B cell (primary cell): ENCODE results near the gene METTL8.

ENCODE experiments used
- CTCF ChIP-seq: fragments of 200-600 bp; IDR thresholded peaks from one replicate; pipeline ENCODE4 v1.8.0; 2022; ENCODE audit warnings: antibody characterized with exemption, mild to moderate bottlenecking
- EZH2 ChIP-seq: IDR thresholded peaks from 2 replicates; pipeline ENCODE4 v1.6.1; 2012; ENCODE audit warnings: borderline replicate concordance, low read depth, mild to moderate bottlenecking, moderate library complexity, low read length; ENCODE audit not compliant: insufficient read depth, poor library complexity, severe bottlenecking

- TF ChIP-seq CTCF (no peak), EZH2 (no peak)
Measured at GRCh38 chr2:171334946-171335345, 98.8 kb downstream of the METTL8 start.
